H9 (cell line): ENCODE results near the gene LRP10. TPM values are rescaled to one million over a fixed set of nuclear protein-coding genes. Genes with fewer than 3 reads are reported as not detected.

Source experiments
- DNase-seq: peaks from one replicate; pipeline ENCODE4 v3.0.0-alpha.2; 2017
- H2AFZ ChIP-seq: one replicate; pipeline ENCODE4 v1.6.1; 2013; ENCODE audit warnings: mild to moderate bottlenecking, low read length, control low read depth, moderate library complexity
- H2AK5ac ChIP-seq: 2 replicates; pipeline ENCODE4 v1.6.1; 2013; ENCODE audit warnings: low read length, control low read depth, mixed read lengths; ENCODE audit not compliant: insufficient read length
- H2BK120ac ChIP-seq: one replicate; pipeline ENCODE4 v1.6.1; 2013; ENCODE audit warnings: low read depth, mild to moderate bottlenecking, low read length, control low read depth, inconsistent platforms; ENCODE audit not compliant: poor library complexity, severe bottlenecking
- H2BK12ac ChIP-seq: 2 replicates; pipeline ENCODE4 v1.6.1; 2013; ENCODE audit warnings: low read length, control low read depth, mixed read lengths, low read depth; ENCODE audit not compliant: insufficient read length
- H2BK15ac ChIP-seq: 2 replicates; pipeline ENCODE4 v1.6.1; 2013; ENCODE audit warnings: low read depth, low read length, control low read depth
- H2BK20ac ChIP-seq: one replicate; pipeline ENCODE4 v1.6.1; 2013; ENCODE audit warnings: low read depth, mild to moderate bottlenecking, low read length, control low read depth, inconsistent platforms; ENCODE audit not compliant: poor library complexity, severe bottlenecking
- H2BK5ac ChIP-seq: 2 replicates; pipeline ENCODE4 v1.6.1; 2013; ENCODE audit warnings: low read length, control low read depth, mixed read lengths; ENCODE audit not compliant: insufficient read length
- H3K14ac ChIP-seq: 2 replicates; pipeline ENCODE4 v1.6.1; 2013; ENCODE audit warnings: low read length, control low read depth; ENCODE audit not compliant: insufficient read depth
- H3K18ac ChIP-seq: 2 replicates; pipeline ENCODE4 v1.6.1; 2013; ENCODE audit warnings: low read depth, mild to moderate bottlenecking, mixed read lengths, low read length, control low read depth; ENCODE audit not compliant: insufficient read length
- H3K23ac ChIP-seq: 2 replicates; pipeline ENCODE4 v1.6.1; 2013; ENCODE audit warnings: low read length, control low read depth, mixed read lengths, low read depth; ENCODE audit not compliant: insufficient read length
- H3K23me2 ChIP-seq: 2 replicates; pipeline ENCODE4 v1.6.1; 2013; ENCODE audit warnings: low read depth, mild to moderate bottlenecking, mixed read lengths, low read length, control low read depth; ENCODE audit not compliant: insufficient read length, poor library complexity, severe bottlenecking
- H3K27ac ChIP-seq: 2 replicates; pipeline ENCODE4 v1.5.1; 2013; ENCODE audit warnings: low read length, control low read depth, mixed read lengths, low read depth; ENCODE audit not compliant: insufficient read length
- H3K27me3 ChIP-seq: 2 replicates; pipeline ENCODE4 v1.6.1; 2013; ENCODE audit warnings: low read length, control low read depth, inconsistent platforms; ENCODE audit not compliant: insufficient read depth
- H3K4ac ChIP-seq: 2 replicates; pipeline ENCODE4 v1.6.1; 2013; ENCODE audit warnings: low read depth, mild to moderate bottlenecking, control low read depth, inconsistent platforms, low read length, moderate library complexity
- H3K4me1 ChIP-seq: 2 replicates; pipeline ENCODE4 v1.6.1; 2013; ENCODE audit warnings: low read length, control low read depth, inconsistent platforms; ENCODE audit not compliant: insufficient read depth
- H3K4me2 ChIP-seq: 2 replicates; pipeline ENCODE4 v1.6.1; 2013; ENCODE audit warnings: low read length, control low read depth, mixed read lengths; ENCODE audit not compliant: insufficient read length, insufficient read depth
- H3K56ac ChIP-seq: 2 replicates; pipeline ENCODE4 v1.6.1; 2013; ENCODE audit warnings: low read depth, mild to moderate bottlenecking, mixed read lengths, low read length, control low read depth; ENCODE audit not compliant: insufficient read length
- H3K79me1 ChIP-seq: 2 replicates; pipeline ENCODE4 v1.6.1; 2013; ENCODE audit warnings: low read depth, mild to moderate bottlenecking, moderate library complexity, low read length, control low read depth, inconsistent platforms; ENCODE audit not compliant: insufficient read depth, poor library complexity, severe bottlenecking
- H3K79me2 ChIP-seq: 2 replicates; pipeline ENCODE4 v1.6.1; 2013; ENCODE audit warnings: low read length, control low read depth, inconsistent platforms; ENCODE audit not compliant: insufficient read depth
- H3K9ac ChIP-seq: 2 replicates; pipeline ENCODE4 v1.6.1; 2013; ENCODE audit warnings: low read length, control low read depth, mixed read lengths; ENCODE audit not compliant: insufficient read length; ENCODE audit errors: extremely low read depth
- H3K9me3 ChIP-seq: one replicate; pipeline ENCODE4 v1.6.1; 2013; ENCODE audit warnings: low read depth, low read length, inconsistent platforms; ENCODE audit not compliant: control insufficient read depth
- H3T11ph ChIP-seq: one replicate; pipeline ENCODE4 v1.6.1; 2013; ENCODE audit warnings: mild to moderate bottlenecking, low read length, control low read depth, inconsistent platforms
- H4K20me1 ChIP-seq: one replicate; pipeline ENCODE4 v1.6.1; 2013; ENCODE audit not compliant: control insufficient read depth, insufficient read length, insufficient read depth
- H4K5ac ChIP-seq: 2 replicates; pipeline ENCODE4 v1.6.1; 2013; ENCODE audit warnings: low read depth, mild to moderate bottlenecking, mixed read lengths, low read length, control low read depth; ENCODE audit not compliant: insufficient read length
- H4K8ac ChIP-seq: replicated peaks from 2 replicates; pipeline ENCODE4 v1.6.1; 2013; ENCODE audit warnings: low read length, control low read depth, mixed read lengths, low read depth; ENCODE audit not compliant: insufficient read length
- H4K91ac ChIP-seq: 2 replicates; pipeline ENCODE4 v1.6.1; 2013; ENCODE audit warnings: low read depth, mild to moderate bottlenecking, moderate library complexity, mixed read lengths, low read length, control low read depth; ENCODE audit not compliant: insufficient read length
- H3K27ac Mint-ChIP-seq, 3 experiments: 2 replicates in 2 of 3; 3 replicates in 1 of 3; pipeline ENCODE4 v1.8.0; 2020 to 2021; ENCODE audit warnings: mixed read lengths in 3 of 3, mild to moderate bottlenecking in 1 of 3, moderate library complexity in 1 of 3
- H3K27me3 Mint-ChIP-seq: 2 replicates; pipeline ENCODE4 v1.8.0; 2021; ENCODE audit warnings: low read depth, mild to moderate bottlenecking, moderate library complexity, mixed read lengths
- H3K36me3 Mint-ChIP-seq, 3 experiments: 2 replicates in 2 of 3; 3 replicates in 1 of 3; pipeline ENCODE4 v1.8.0; 2020 to 2021; ENCODE audit warnings: low read depth in 3 of 3, mixed read lengths in 3 of 3; ENCODE audit not compliant: insufficient read depth in 1 of 3
- H3K4me1 Mint-ChIP-seq, 2 experiments: 2 replicates each; pipeline ENCODE4 v1.8.0; 2020; ENCODE audit warnings: mixed read lengths in 2 of 2
- H3K4me3 Mint-ChIP-seq, 2 experiments: 2 replicates in 1 of 2; 3 replicates in 1 of 2; pipeline ENCODE4 v1.8.0; 2020 to 2021; ENCODE audit warnings: mild to moderate bottlenecking in 2 of 2, mixed read lengths in 2 of 2, moderate library complexity in 1 of 2
- H3K9me3 Mint-ChIP-seq, 2 experiments: 2 replicates in 1 of 2; 3 replicates in 1 of 2; pipeline ENCODE4 v1.8.0; 2020; ENCODE audit warnings: mild to moderate bottlenecking in 2 of 2, mixed read lengths in 2 of 2, moderate library complexity in 1 of 2
- CTCF ChIP-seq: fragments of 200-600 bp; sonication (generic); conservative IDR thresholded peaks from 3 replicates; pipeline ENCODE4 v1.8.0; 2021; ENCODE audit warnings: antibody characterized with exemption, mild to moderate bottlenecking
- WGBS: extraction: QIAGEN DNeasy Blood & Tissue Kit; methylation state at CpG from one replicate; pipeline ENCODE4 v1.1.7; 2013; ENCODE audit warnings: missing lambda C conversion rate, low lambda C conversion rate, mixed read lengths; ENCODE audit not compliant: insufficient read length; ENCODE audit errors: extremely low coverage; 5-methylcytosine and 5-hydroxymethylcytosine counted together
- total RNA-seq: library from RNA; stranded (reverse); gene quantifications from 2 replicates; pipeline ENCODE4 v1.2.1, GENCODE V29; 2021

LRP10 gene
- total RNA-seq, 1 experiment from 2014 or later: 13.3 TPM

GRCh38 chr14:22888662-22889061 is 17.1 kb downstream of the LRP10 start:
- H2BK20ac ChIP-seq: no peak overlapping the region
- H3K4me1 Mint-ChIP-seq: peaks cover 16 to 26% of the 10 kb centered on the region in 2 experiments
- no peak overlapping the region for H3K27ac Mint-ChIP-seq

More at GRCh38 chr14:22888662-22889061, 17.1 kb downstream of the LRP10 start:
- Histone ChIP-seq H4K8ac (no peak overlapping the region), H3K9ac (no peak overlapping the region), H4K20me1 (no peaks in the 10 kb centered on the region), H3K9me3 (no peaks in the 10 kb centered on the region), H4K91ac (no peak overlapping the region), H2AFZ (no peak overlapping the region), H3K4me2 (no peak overlapping the region), H3K4me1 (no peaks in the 10 kb centered on the region; the same call in 1 of the 2 replicates), H2AK5ac (no peak overlapping the region), H2BK12ac (no peak overlapping the region), H2BK120ac (no peak overlapping the region), H3K23me2 (peaks cover 7% of the 10 kb centered on the region), H3T11ph (no peak overlapping the region), H3K27me3 (peaks cover 3% of the 10 kb centered on the region; the same call in 1 of the 2 replicates), H3K56ac (no peak overlapping the region), H3K27ac (no peak overlapping the region), H4K5ac (no peak overlapping the region), H3K79me1 (no peaks in the 10 kb centered on the region), H2BK15ac (no peak overlapping the region), H3K14ac (no peak overlapping the region), H3K18ac (no peak overlapping the region), H3K4ac (no peak overlapping the region), H3K23ac (no peak overlapping the region), H2BK5ac (no peak overlapping the region), H3K79me2 (no peaks in the 10 kb centered on the region)
- no peak overlapping the region for H3K4me3 Mint-ChIP-seq
- DNase-seq: no peak
- H3K36me3 Mint-ChIP-seq: peaks cover 0 to 11% (median 6%) of the 10 kb centered on the region in 3 experiments; a peak in 3 of 7 replicates
- H3K9me3 Mint-ChIP-seq: no peaks in the 10 kb centered on the region; a peak in 1 of 5 replicates
- WGBS: no CpG with 5 or more reads among the region's 4 CpGs
- peaks cover 29% of the 10 kb centered on the region for H3K27me3 Mint-ChIP-seq
- TF ChIP-seq CTCF: no peak
